A673 (cell line): ENCODE results near the gene CDK5RAP2. TPM values are rescaled to one million over a fixed set of nuclear protein-coding genes. Genes with fewer than 3 reads are reported as not detected.

Experiments
- BruUV-seq: library from RNA; stranded (reverse); fragments of 400-500 nt; replicated peaks from 2 replicates; lab custom pipeline; 2021; lab: Mats Ljungman, UMichigan
- CTCF ChIA-PET: fragments of 300-600 bp; sonication (Branson Sonifier 250); formaldehyde crosslinking; loops from one replicate; lab custom pipeline; 2022; ENCODE audit warnings: antibody characterized with exemption; lab: Charles Lee
- POLR2A ChIA-PET: fragments of 300-600 bp; sonication (Branson Sonifier 250); formaldehyde crosslinking; loops from one replicate; lab custom pipeline; 2022; ENCODE audit warnings: antibody characterized with exemption; ENCODE audit not compliant: low non-redundant PET; lab: Charles Lee
- DNase-seq: peaks from one replicate; pipeline ENCODE4 v3.0.0-alpha.2; 2015; ENCODE audit warnings: low spot score
- H3K27ac ChIP-seq: fragments of 200-600 bp; sonication (generic); 2 replicates; pipeline ENCODE4 v1.5.1; 2016; ENCODE audit warnings: mixed run types, low read depth, mild to moderate bottlenecking, mixed read lengths, antibody characterized with exemption, low read length; ENCODE audit not compliant: poor library complexity, severe bottlenecking
- H3K27me3 ChIP-seq: fragments of 200-600 bp; sonication (generic); replicated peaks from 2 replicates; pipeline ENCODE4 v1.6.1; 2017; ENCODE audit warnings: mixed run types, low read depth, mild to moderate bottlenecking, mixed read lengths, antibody characterized with exemption, low read length; ENCODE audit not compliant: insufficient read depth, poor library complexity
- H3K36me3 ChIP-seq: fragments of 200-600 bp; sonication (generic); 2 replicates; pipeline ENCODE4 v1.6.1; 2016; ENCODE audit warnings: mixed run types, mild to moderate bottlenecking, mixed read lengths, antibody characterized with exemption, low read length; ENCODE audit not compliant: insufficient read depth, poor library complexity, severe bottlenecking
- H3K4me1 ChIP-seq: fragments of 200-600 bp; sonication (generic); 2 replicates; pipeline ENCODE4 v1.6.1; 2017; ENCODE audit warnings: mixed run types, mild to moderate bottlenecking, mixed read lengths, antibody characterized with exemption, low read length; ENCODE audit not compliant: insufficient read depth, poor library complexity, severe bottlenecking
- H3K4me3 ChIP-seq: fragments of 200-600 bp; sonication (generic); 2 replicates; pipeline ENCODE4 v1.5.1; 2016; ENCODE audit warnings: low read depth, mixed run types, mild to moderate bottlenecking, mixed read lengths, low read length; ENCODE audit not compliant: poor library complexity, severe bottlenecking
- H3K9me3 ChIP-seq: fragments of 200-600 bp; sonication (generic); 2 replicates; pipeline ENCODE4 v1.6.1; 2016; ENCODE audit warnings: mixed run types, low read depth, mild to moderate bottlenecking, mixed read lengths, antibody characterized with exemption, low read length; ENCODE audit not compliant: poor library complexity, severe bottlenecking
- CTCF ChIP-seq: fragments of 300-800, 200-600 bp; sonication (generic); conservative IDR thresholded peaks from 2 replicates; pipeline ENCODE4 v1.5.1; 2017; ENCODE audit warnings: low read depth, mild to moderate bottlenecking, antibody characterized with exemption, low read length, moderate library complexity, mixed read lengths
- EZH2 ChIP-seq: fragments of 200-600 bp; sonication (generic); IDR thresholded peaks from 2 replicates; pipeline ENCODE4 v1.6.1; 2017; ENCODE audit warnings: borderline replicate concordance, low read depth, mild to moderate bottlenecking, mixed read lengths, antibody characterized with exemption, low read length; ENCODE audit not compliant: poor library complexity, severe bottlenecking
- intact Hi-C: fragments of 100-400 bp; cut with micrococcal nuclease; formaldehyde crosslinking; loops from one replicate; pipeline ENCODE4 v1.10.0; 2022; ENCODE audit not compliant: unreplicated experiment
- total RNA-seq: library from RNA; stranded (reverse); gene quantifications from 2 replicates; pipeline ENCODE4 v1.2.3, GENCODE V29; 2021

CDK5RAP2 gene
- total RNA-seq, 1 experiment from 2014 or later, result 94.5 TPM

DNA sequence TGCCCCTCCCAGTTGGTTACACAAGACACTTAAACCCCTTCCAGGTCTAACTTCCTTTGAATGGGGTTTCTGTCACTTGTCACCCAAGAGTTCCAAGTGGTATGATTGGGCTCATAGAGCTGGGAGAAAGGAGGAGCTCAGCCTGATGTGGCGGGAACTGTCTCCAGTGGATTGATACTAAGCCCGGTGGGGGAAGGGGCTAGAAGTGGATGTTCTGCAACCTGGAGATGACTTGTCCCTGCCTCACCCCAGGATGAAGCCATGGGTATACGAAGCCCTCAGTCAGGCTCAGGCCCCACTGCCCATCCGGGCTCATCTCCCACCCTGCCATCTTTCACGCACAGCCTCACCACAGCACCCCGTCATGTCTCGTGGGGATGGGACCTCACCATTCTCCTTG lies 203.9 kb downstream of the CDK5RAP2 start:
- Histone ChIP-seq H3K4me3 (no peak overlapping the region), H3K36me3 (no peaks in the 10 kb centered on the region), H3K27me3 (no peaks in the 10 kb centered on the region), H3K27ac (no peak overlapping the region), H3K9me3 (no peaks in the 10 kb centered on the region), H3K4me1 (no peaks in the 10 kb centered on the region)
- ChIA-PET POLR2A (no interaction called here), CTCF (no interaction called here)
- TF ChIP-seq EZH2, result no peak
- no peak for TF ChIP-seq CTCF
- intact Hi-C loops, result no loop called here
- BruUV-seq, result no TSS peak
- no peak for DNase-seq

GRCh38 chr9:120375316-120375715 lies 204.7 kb downstream of the CDK5RAP2 start:
- BruUV-seq, result no TSS peak
- CTCF ChIA-PET, result no interaction called here
- Histone ChIP-seq H3K4me3 (no peak overlapping the region), H3K9me3 (no peaks in the 10 kb centered on the region), H3K27ac (no peak overlapping the region), H3K27me3 (no peaks in the 10 kb centered on the region), H3K36me3 (no peaks in the 10 kb centered on the region), H3K4me1 (no peaks in the 10 kb centered on the region)
- POLR2A ChIA-PET, result no interaction called here
- DNase-seq, result no peak
- intact Hi-C loops, result no loop called here
- TF ChIP-seq EZH2, result no peak
- TF ChIP-seq CTCF, result no peak

GRCh38 chr9:120374817-120375216 lies 205.2 kb downstream of the CDK5RAP2 start:
- no peak overlapping the region for H3K27ac ChIP-seq
- TF ChIP-seq EZH2, result no peak
- no peak for TF ChIP-seq CTCF
- DNase-seq, result no peak
- no peaks in the 10 kb centered on the region for H3K9me3 ChIP-seq
- H3K27me3 ChIP-seq, result no peaks in the 10 kb centered on the region
- intact Hi-C loops, result no loop called here
- ChIA-PET CTCF (no interaction called here), POLR2A (no interaction called here)
- no peak overlapping the region for H3K4me3 ChIP-seq
- no peaks in the 10 kb centered on the region for H3K36me3 ChIP-seq
- BruUV-seq, result no TSS peak
- H3K4me1 ChIP-seq, result no peaks in the 10 kb centered on the region
